PC-9 (cell line): ENCODE data around the gene IGF2R. TPM values are rescaled to one million over a fixed set of nuclear protein-coding genes. Genes with fewer than 3 reads are reported as not detected.
"Not testable (repeated sequence)": the region's sequence is repeated elsewhere in the genome, so short reads cannot be mapped to it uniquely, and the experiment has no call there.

Experiments used
- BruUV-seq: library from RNA; stranded (reverse); fragments of 400-500 nt; replicated peaks from 2 replicates; lab custom pipeline; 2021; lab: Mats Ljungman, UMichigan
- CTCF ChIA-PET: fragments of 300-600 bp; sonication (Branson Sonifier 250); formaldehyde crosslinking; loops from one replicate; lab custom pipeline; 2022; ENCODE audit warnings: antibody characterized with exemption; lab: Charles Lee
- POLR2A ChIA-PET: fragments of 300-600 bp; sonication (Branson Sonifier 250); formaldehyde crosslinking; loops from one replicate; lab custom pipeline; 2022; ENCODE audit warnings: antibody characterized with exemption; ENCODE audit not compliant: unreplicated experiment; lab: Charles Lee
- DNase-seq, 2 experiments: peaks; one replicate each; pipeline versions ENCODE4 v3.0.0 to v3.0.0-alpha.2; 2015 to 2022; ENCODE audit warnings: mixed read lengths in 1 of 2
- H2AFZ ChIP-seq: fragments of 200-600 bp; sonication (generic); 2 replicates; pipeline ENCODE4 v1.8.1; 2017; ENCODE audit warnings: antibody characterized with exemption
- H3F3A ChIP-seq: fragments of 200-600 bp; sonication (generic); 2 replicates; pipeline ENCODE4 v1.8.1; 2017; ENCODE audit warnings: antibody characterized with exemption, mild to moderate bottlenecking, low read depth; ENCODE audit not compliant: insufficient read depth
- H3K27ac ChIP-seq: fragments of 200-600 bp; sonication (generic); 2 replicates; pipeline ENCODE4 v1.6.1; 2016; ENCODE audit warnings: mixed run types
- H3K27me3 ChIP-seq: fragments of 200-600 bp; sonication (generic); 2 replicates; pipeline ENCODE4 v1.6.1; 2016; ENCODE audit warnings: low read depth, mixed run types; ENCODE audit not compliant: insufficient read depth
- H3K36me3 ChIP-seq: fragments of 200-600 bp; sonication (generic); 2 replicates; pipeline ENCODE4 v1.6.1; 2016; ENCODE audit warnings: low read depth, mixed run types
- H3K4me1 ChIP-seq: fragments of 200-600 bp; sonication (generic); replicated peaks from 2 replicates; pipeline ENCODE4 v1.6.1; 2016; ENCODE audit warnings: mixed run types; ENCODE audit not compliant: insufficient read depth
- H3K4me2 ChIP-seq: fragments of 200-600 bp; sonication (generic); 2 replicates; pipeline ENCODE4 v1.6.1; 2017; ENCODE audit warnings: mixed run types
- H3K4me3 ChIP-seq: fragments of 200-600 bp; sonication (generic); 2 replicates; pipeline ENCODE4 v1.6.1; 2016; ENCODE audit warnings: mixed run types
- H3K79me2 ChIP-seq: fragments of 200-600 bp; sonication (generic); 2 replicates; pipeline ENCODE4 v1.6.1; 2017; ENCODE audit warnings: low read depth, mixed run types
- H3K9me2 ChIP-seq: fragments of 200-600 bp; sonication (generic); 2 replicates; pipeline ENCODE4 v1.8.1; 2017; ENCODE audit warnings: mild to moderate bottlenecking; ENCODE audit not compliant: insufficient read depth
- H3K9me3 ChIP-seq: fragments of 200-600 bp; sonication (generic); 2 replicates; pipeline ENCODE4 v1.8.1; 2016; ENCODE audit warnings: low read depth; ENCODE audit not compliant: insufficient read depth
- H4K20me1 ChIP-seq: fragments of 200-600 bp; sonication (generic); 2 replicates; pipeline ENCODE4 v1.8.1; 2017; ENCODE audit not compliant: insufficient read depth
- CTCF ChIP-seq: fragments of 200-600 bp; sonication (generic); conservative IDR thresholded peaks from 2 replicates; pipeline ENCODE4 v1.6.1; 2017; ENCODE audit warnings: mixed run types, antibody characterized with exemption, mild to moderate bottlenecking, moderate library complexity
- EZH2 ChIP-seq: fragments of 200-600 bp; sonication (generic); IDR thresholded peaks from 2 replicates; pipeline ENCODE4 v1.8.0; 2017; ENCODE audit warnings: antibody characterized with exemption, low read depth
- intact Hi-C: fragments of 100-400 bp; cut with micrococcal nuclease; formaldehyde crosslinking; loops from one replicate; pipeline ENCODE4 v1.10.0; 2022; ENCODE audit not compliant: unreplicated experiment
- total RNA-seq: library from RNA; stranded (reverse); gene quantifications from 2 replicates; pipeline ENCODE4 v1.2.3, GENCODE V29; 2021

IGF2R gene
- total RNA-seq, 1 experiment from 2014 or later, result 53.1 TPM

DNA sequence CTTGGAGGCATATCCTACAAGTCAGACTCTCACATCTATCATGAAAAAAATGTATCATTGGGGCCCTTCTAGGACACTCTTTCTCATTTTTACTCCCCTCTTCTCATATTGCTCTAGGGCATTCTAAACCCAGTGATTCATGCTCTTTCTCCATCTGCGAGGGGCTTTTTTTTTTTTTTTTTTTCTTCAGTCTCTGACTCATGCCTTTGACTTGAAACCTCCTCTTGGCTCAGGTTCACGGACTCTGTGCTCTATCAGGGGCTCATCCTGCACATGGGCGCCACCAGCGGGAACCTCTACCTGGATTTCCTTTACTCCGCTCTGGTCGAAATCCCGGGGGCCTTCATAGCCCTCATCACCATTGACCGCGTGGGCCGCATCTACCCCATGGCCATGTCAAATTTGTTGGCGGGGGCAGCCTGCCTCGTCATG lies 170.6 kb downstream of the IGF2R start:
- ChIA-PET CTCF (no interaction called here), POLR2A (no interaction called here)
- Histone ChIP-seq H3K4me3 (peak overlapping the region; percentile 50; the same call in 1 of the 2 replicates), H3K4me2 (peak overlapping the region; percentile 81), H3K4me1 (peaks cover 22% of the 10 kb centered on the region), H3F3A (peaks cover 10% of the 10 kb centered on the region; the same call in 1 of the 2 replicates), H3K9me2 (no peaks in the 10 kb centered on the region), H3K36me3 (no peaks in the 10 kb centered on the region), H3K27ac (peak overlapping the region; percentile 82), H3K79me2 (no peaks in the 10 kb centered on the region), H3K27me3 (no peaks in the 10 kb centered on the region), H4K20me1 (no peaks in the 10 kb centered on the region), H2AFZ (peak overlapping the region; percentile 82), H3K9me3 (no peaks in the 10 kb centered on the region)
- TF ChIP-seq CTCF, result no peak
- TF ChIP-seq EZH2, result no peak
- intact Hi-C loops, result no loop called here
- peak; percentile 8 to 82 for DNase-seq
- no TSS peak for BruUV-seq

GRCh38 chr6:160140493-160140892 lies 171.6 kb downstream of the IGF2R start:
- DNase-seq, H3K4me3 ChIP-seq, H3K79me2 ChIP-seq, H4K20me1 ChIP-seq, BruUV-seq, H3K4me2 ChIP-seq, H3K9me3 ChIP-seq, intact Hi-C loops, CTCF ChIA-PET, POLR2A ChIA-PET, H3K9me2 ChIP-seq, H3K36me3 ChIP-seq, H2AFZ ChIP-seq, H3K27ac ChIP-seq, H3K27me3 ChIP-seq: not testable (repeated sequence)
- peaks cover 10% of the 10 kb centered on the region; the same call in 1 of the 2 replicates for H3F3A ChIP-seq
- H3K4me1 ChIP-seq, result peaks cover 22% of the 10 kb centered on the region

- intact Hi-C loops, result no loop called here
- Histone ChIP-seq H3K4me2 (no peak overlapping the region), H3K9me2 (no peaks in the 10 kb centered on the region; the same call in 1 of the 2 replicates), H3K9me3 (peaks cover 4% of the 10 kb centered on the region; the same call in 1 of the 2 replicates), H3F3A (peaks cover 10% of the 10 kb centered on the region; the same call in 1 of the 2 replicates), H3K27ac (no peak overlapping the region), H3K36me3 (no peaks in the 10 kb centered on the region), H4K20me1 (no peaks in the 10 kb centered on the region), H3K4me1 (peaks cover 22% of the 10 kb centered on the region), H2AFZ (no peak overlapping the region), H3K79me2 (no peaks in the 10 kb centered on the region), H3K4me3 (no peak overlapping the region), H3K27me3 (no peaks in the 10 kb centered on the region)
- ChIA-PET CTCF (no interaction called here), POLR2A (no interaction called here)
- no peak for DNase-seq
- no peak for TF ChIP-seq CTCF
- TF ChIP-seq EZH2, result no peak
- BruUV-seq, result no TSS peak
Measured at GRCh38 chr6:160141001-160141726, 172.3 kb downstream of the IGF2R start.
